ENCODE results near the gene MAPKBP1.

MAPKBP1 gene

GRCh38 chr15:41746802-41747201, 27.5 kb upstream of the MAPKBP1 start:
- DNase-seq (ENCODE audit: low read depth) = no peak
- no peak overlapping the region for H3K4me3 ChIP-seq (ENCODE audit: low read depth, low read length)
- TF ChIP-seq, protein P1, sequence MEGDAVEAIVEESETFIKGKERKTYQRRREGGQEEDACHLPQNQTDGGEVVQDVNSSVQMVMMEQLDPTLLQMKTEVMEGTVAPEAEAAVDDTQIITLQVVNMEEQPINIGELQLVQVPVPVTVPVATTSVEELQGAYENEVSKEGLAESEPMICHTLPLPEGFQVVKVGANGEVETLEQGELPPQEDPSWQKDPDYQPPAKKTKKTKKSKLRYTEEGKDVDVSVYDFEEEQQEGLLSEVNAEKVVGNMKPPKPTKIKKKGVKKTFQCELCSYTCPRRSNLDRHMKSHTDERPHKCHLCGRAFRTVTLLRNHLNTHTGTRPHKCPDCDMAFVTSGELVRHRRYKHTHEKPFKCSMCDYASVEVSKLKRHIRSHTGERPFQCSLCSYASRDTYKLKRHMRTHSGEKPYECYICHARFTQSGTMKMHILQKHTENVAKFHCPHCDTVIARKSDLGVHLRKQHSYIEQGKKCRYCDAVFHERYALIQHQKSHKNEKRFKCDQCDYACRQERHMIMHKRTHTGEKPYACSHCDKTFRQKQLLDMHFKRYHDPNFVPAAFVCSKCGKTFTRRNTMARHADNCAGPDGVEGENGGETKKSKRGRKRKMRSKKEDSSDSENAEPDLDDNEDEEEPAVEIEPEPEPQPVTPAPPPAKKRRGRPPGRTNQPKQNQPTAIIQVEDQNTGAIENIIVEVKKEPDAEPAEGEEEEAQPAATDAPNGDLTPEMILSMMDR (IDR thresholded peaks at IDR 0.05; ENCODE audit: low read depth, low read length, missing control alignments) = no peak

DNA sequence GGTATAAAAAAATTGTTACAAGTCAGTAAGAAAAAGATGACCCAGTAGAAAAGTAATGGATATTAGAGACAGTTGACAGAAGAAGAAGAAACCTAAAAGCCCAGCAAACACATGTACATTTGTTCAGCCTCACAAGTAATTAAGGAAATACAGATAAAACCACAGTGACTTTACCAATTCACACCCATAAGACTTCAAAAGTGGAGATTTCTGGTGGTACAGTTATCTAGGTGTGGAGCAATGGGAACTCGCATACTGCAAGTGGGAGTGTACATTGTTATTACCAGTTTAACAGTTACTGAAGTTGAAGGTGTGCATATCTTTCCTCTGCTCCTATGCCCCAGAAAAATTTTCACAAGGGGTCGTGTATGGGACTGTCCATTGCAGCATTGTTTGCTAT, 18.1 kb upstream of the MAPKBP1 start:
- DNase-seq (ENCODE audit: low read depth) = no peak
- no peak overlapping the region for H3K4me3 ChIP-seq (ENCODE audit: low read depth, low read length)
- TF ChIP-seq, protein P1 (IDR thresholded peaks at IDR 0.05; ENCODE audit: low read depth, low read length, missing control alignments) = no peak

- peak overlapping the region; percentile 77 for H3K4me3 ChIP-seq (ENCODE audit: low read depth, low read length)
- TF ChIP-seq, protein P1 (IDR thresholded peaks at IDR 0.05; ENCODE audit: low read depth, low read length, missing control alignments) = peak; percentile 71
- DNase-seq (ENCODE audit: low read depth) = peak; percentile 49
Measured at GRCh38 chr15:41772720-41773331, 1.5 kb upstream of the MAPKBP1 start.

DNA sequence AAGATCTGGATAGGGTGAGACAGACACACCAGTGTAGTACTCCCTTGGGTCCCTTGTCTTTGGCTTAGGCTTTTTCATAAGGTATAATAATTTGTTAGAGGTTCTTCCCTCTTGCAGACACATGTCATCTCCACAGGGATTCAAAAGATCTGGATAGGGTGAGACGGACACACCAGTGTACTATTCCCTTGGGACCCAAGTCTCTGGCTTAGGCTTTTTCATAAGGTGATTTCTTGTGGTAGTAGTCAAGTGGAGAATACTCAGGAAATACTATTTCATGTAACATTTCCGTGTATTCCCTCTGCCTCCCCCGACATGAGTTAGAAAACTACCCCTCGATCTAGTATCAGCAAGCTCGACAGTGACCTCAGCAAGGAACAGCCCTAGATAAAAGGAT, 954 bp upstream of the MAPKBP1 start:
- DNase-seq (ENCODE audit: low read depth) = no peak
- H3K4me3 ChIP-seq (ENCODE audit: low read depth, low read length) = peak overlapping the region; percentile 77
- TF ChIP-seq, protein P1 (IDR thresholded peaks at IDR 0.05; ENCODE audit: low read depth, low read length, missing control alignments) = no peak

DNA sequence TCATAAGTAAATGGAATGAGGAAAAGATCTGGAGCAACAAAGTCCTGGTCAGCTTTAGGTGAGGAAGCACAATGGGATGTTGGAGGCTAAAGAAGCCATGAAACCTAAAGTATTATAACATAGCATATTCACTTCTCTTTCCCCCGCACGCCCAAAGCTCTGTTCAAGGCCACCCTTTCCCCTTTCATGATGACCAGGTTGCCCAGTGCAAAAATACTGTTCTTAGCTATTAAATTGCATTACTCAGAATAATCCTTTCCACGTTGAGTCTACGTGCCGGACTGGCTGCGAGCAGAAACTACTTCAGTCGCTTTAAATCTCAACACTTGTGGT, 589 bp upstream of the MAPKBP1 start:
- TF ChIP-seq, protein P1 (IDR thresholded peaks at IDR 0.05; ENCODE audit: low read depth, low read length, missing control alignments) = no peak
- H3K4me3 ChIP-seq (ENCODE audit: low read depth, low read length) = peak overlapping the region; percentile 77
- DNase-seq (ENCODE audit: low read depth) = no peak

DNA sequence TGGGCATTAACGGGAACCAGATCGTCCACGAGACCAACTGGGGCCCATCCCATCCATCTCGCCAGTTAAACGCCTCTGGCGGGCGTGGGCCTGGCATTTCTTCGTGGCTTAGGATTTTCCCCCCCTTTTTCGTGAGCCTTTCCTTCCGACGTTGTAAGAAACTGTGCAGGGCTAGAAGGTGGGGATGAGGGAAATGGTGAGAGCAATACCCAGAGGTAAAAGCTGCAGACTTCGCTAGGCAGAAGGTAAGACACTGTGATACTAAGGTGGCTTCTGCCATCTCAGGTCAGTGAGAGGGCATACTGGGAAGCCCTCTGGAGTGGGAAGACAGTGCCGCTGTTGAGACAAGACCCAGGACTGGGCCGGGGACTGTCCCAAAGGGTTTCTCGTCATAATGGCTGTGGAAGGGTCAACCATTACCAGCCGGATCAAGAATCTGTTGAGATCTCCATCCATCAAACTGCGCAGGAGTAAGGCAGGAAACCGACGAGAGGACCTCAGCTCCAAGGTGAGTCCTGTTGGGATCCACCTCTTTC, 666 bp downstream of the MAPKBP1 start:
- TF ChIP-seq, protein P1 (IDR thresholded peaks at IDR 0.05; ENCODE audit: low read depth, low read length, missing control alignments) = no peak
- no peak for DNase-seq (ENCODE audit: low read depth)
- peak overlapping the region; percentile 77 for H3K4me3 ChIP-seq (ENCODE audit: low read depth, low read length)

- peak overlapping the region; percentile 77 for H3K4me3 ChIP-seq (ENCODE audit: low read depth, low read length)
- TF ChIP-seq, protein P1 (IDR thresholded peaks at IDR 0.05; ENCODE audit: low read depth, low read length, missing control alignments) = no peak
- no peak for DNase-seq (ENCODE audit: low read depth)
Measured at GRCh38 chr15:41775651-41776050, 1.4 kb downstream of the MAPKBP1 start.

Data from GM12864 (cell line).